Muscle of arm (tissue), 14 donors: ENCODE measurements around the gene TDRD15. TPM values are rescaled to one million over a fixed set of nuclear protein-coding genes. Genes with fewer than 3 reads are reported as not detected.
"Not testable (repeated sequence)": the region's sequence is repeated elsewhere in the genome, so short reads cannot be mapped to it uniquely, and the experiment has no call there.

Experiments used
- DNase-seq: peaks from one replicate; pipeline ENCODE4 v3.0.0-alpha.2; 2013
- long read RNA-seq, 11 donors: transcript quantifications; one replicate each; lab custom pipeline, GENCODE V29; 2026
- polyA plus RNA-seq, 12 donors: library from polyadenylated mRNA; unstranded; fragments of 120-200 nt; gene quantifications; one replicate each; pipeline ENCODE4 v1.2.1, GENCODE V29; 2013; ENCODE audit not compliant: insufficient read length in 12 of 12

Gene TDRD15
- polyA plus RNA-seq: under 1 TPM in 1 of 12 donors, not detected in 11; 0.62 TPM
- long read RNA-seq, donor 1: 0 reads
- long read RNA-seq, donor 2: 0 reads
- long read RNA-seq, donor 3: 0 reads
- long read RNA-seq, donor 4: 0 reads
- long read RNA-seq, donor 5: 0 reads
- long read RNA-seq, donor 6: 0 reads
- long read RNA-seq, donor 7: 0 reads
- long read RNA-seq, donor 8: 0 reads
- long read RNA-seq, donor 9: 0 reads
- long read RNA-seq, donor 10: 0 reads
- long read RNA-seq, donor 11: 0 reads

DNA sequence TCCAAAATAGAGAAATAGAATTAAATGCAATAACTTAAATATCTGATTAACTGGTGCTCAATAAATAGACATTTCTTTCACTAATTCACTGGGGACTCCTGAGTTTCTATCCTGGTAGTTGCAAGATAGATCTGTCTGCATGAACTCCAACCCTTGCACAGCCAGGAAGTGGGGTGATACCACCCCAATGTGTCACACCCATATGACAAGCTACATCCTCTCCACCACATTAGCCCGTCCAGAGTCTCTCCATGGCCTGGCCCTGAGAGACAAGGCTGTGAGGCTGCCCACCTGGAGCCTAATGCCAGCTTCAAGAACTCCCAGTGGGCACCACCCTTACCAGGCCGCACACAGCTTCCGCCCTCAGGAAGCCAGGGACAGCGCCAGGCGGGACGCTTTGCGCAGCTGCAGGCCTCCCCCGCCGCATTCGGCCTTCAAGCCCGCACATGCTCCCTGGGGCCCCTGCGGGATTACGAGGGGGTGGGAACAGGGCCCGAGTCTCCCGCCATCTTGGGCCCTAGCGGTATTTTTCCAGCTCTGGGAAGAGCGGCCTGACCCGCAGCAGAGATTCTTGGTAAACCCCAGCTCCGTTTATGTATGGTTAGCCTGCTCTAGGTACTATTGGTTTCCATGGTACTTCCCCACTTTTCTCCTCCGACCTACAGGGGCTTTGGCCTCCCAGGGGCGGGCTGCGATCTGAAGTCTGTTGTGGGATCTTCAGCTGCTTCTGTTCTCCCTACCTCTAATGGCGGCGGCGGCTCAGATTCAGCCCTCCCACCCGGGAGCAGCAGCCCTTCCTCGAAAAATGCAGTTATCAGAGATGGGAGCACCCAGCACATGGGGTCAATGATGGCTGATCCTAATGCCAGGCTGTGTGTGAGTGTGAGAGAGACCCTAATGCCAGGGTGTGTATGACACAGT lies at the start of gene TDRD15:
Gene TDRD15 (plus strand): TSS at position 496 of the 921 bp plus-strand sequence. CDS start 13,500 bp downstream, outside the sequence.
- DNase-seq: no peak

DNA sequence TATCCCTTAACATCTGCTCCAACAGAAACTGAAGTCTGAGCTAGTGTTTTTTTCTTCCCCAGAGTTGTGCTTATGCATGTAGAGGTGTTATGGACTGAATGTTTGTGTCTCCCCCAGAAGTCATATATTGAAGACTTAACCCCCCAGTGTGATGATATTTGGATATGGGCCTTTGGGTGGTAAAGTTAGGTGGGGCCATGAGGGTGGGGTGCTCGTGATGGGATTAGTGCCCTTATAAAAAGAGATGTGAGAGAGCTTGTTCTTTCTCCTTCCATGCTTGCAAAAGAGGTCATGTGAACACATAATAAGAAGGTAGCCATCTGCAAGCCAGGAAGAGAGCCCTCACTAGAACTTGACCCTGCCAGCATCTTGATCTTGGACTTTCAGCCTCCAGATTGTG lies 45.5 kb upstream of the TDRD15 start:
- no peak for DNase-seq

DNA sequence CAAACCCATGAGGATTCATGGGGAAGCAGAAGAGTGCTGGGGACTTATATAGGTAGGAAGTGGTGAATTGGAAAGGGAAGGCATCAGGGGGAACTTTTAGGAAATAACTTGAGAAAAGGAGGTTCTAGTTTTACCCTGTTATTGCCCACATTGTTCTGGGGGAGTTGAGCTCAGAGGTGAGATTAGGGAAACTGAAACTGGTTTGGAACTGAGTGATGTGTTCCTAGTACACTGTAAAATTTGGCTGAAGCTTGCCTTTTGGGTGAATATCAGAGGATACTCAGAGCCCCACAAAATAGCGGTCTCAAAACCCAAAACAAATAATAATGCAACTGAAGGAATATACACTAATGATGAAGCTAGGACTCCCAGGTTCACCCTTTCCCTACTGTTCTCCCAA lies 40.3 kb upstream of the TDRD15 start:
- DNase-seq: no peak

DNA sequence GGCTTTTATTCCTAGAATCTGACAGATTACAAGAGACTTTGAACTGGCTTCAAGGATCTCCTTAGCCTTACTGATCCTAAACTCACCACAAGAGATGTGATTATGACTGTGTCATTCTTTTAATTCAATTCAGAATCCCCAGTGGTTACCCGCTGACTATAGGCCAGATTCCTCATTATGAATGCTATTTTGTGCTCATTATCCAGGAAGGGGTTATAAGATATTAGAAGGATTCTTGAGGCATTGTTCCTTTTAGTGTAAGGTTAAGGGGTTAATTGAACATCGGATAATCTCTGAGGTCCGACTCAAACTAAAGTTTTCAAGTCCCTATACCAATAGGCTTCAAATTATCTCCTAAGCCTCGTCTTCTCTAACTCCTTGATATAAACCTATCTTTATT lies 39.4 kb upstream of the TDRD15 start:
- DNase-seq: no peak

DNA sequence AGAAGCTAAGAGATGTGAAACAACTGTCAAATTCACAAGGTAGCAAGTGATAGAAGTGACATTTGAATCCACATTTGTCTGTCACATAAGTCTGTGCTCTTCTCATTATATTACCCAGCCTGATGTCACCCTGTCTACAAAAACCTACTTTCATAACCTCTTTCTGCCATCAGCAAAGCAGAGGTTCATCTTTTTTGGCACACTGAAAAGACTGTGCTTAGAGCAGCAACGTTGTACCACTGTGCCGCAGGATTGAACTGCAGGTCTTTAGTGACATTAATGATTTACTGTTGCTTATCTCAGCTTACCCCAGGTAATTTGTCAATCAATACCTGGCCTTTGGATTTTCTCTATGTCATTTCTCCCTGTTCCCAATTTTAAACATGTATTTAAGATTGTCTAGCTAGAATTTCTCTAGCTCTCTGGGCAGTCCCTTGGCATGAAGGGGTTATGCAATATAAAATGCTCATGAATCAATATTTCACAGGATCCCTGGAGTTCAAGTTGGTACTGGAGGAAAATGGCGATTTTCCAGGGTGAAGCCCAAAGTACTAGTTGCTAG lies 31.4 kb upstream of the TDRD15 start:
- DNase-seq: no peak

DNA sequence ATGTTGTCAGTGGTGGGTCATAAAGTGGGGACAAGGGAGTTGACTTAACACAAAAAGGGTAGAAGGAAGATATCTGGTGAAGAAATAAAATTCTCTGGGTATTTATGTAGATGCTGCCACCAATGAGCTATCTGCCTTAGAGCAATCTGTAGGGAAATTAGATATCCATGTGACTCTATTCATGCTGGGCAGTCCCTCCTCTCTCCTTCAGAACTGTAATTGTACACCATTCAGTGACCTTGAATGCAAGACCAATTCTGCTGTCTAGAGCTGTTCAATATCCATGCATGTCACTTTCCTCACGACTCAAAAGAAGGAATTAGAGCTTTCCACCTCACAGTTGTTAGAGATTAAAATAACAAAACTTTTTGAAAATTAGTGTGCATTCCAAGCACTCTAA lies 28.6 kb upstream of the TDRD15 start:
- DNase-seq: no peak

DNA sequence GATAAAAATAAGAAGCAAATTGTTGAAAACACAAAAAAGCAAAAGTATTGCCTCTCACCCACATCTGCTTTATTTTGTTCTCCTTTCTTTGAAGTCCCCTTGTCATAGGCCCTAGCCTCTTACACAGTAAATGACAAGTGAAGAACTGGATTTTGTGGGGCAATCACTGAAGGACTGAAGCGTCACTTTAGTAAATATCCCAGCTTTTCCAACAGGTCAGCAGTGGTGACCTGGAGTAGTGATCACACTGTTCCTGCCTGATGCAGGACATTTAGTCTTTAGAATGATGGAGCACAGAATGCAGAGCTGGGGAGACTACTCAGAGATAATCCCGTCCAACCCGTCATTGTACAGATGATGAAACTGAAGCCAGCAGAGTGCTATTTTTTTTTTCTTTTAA lies 28.1 kb upstream of the TDRD15 start:
- DNase-seq: no peak

DNA sequence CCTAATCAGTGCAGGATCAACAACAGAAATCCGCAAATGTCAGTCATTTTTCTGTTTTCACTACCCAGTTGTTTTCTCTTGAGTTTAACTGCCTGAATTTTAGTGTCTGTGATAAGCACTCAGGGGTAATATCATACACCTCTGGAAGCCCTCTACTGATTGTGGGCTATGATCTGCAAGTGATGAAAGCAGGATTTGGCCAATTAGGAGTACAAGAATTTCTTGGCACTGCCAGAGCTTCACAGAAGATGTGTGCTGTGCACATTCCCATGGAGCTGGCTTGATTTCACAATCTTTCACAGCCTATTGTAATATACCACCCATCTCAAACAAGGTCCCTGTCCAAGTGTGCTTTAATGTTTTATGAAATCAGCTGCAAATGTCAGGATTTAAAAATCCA lies 27.3 kb upstream of the TDRD15 start:
- no peak for DNase-seq

DNA sequence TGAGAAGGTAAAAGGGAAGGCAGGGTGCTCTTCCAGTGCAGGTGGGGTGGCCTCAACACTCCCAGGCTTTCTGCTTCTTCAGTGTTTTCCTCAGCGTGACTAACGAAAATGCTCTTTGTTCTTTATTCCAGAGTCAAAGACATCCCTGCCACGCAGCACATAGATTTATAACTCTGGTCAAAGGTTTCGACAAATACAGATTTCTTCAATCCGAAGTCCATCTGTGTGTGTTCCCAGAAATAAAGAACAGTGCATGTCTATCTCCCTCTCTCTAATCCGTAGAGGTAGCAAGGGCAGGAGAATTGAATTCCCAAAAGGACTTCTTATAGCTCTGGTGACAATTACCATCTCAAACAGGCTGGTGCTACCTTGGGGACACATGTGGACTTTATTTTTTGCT lies 26.4 kb upstream of the TDRD15 start:
- no peak for DNase-seq

DNA sequence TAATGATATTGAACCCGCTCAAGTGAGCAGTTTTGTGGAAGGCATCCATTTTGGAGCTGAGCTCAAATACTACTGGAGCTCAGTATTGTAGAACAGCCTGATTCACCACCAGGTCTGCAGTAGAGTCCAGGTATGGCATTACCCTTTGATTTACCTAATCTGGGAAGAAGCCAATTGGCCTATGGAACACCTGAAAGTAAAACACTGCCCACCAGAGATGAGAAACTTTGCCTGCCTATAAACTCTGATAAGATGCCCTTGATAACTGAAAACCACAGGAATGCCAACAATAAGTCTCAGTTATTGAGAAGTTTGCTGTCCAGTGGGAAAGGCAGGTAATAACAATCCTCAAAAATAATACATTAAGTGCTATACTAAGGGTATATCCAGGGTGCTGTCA lies 25.5 kb upstream of the TDRD15 start:
- DNase-seq: no peak

DNA sequence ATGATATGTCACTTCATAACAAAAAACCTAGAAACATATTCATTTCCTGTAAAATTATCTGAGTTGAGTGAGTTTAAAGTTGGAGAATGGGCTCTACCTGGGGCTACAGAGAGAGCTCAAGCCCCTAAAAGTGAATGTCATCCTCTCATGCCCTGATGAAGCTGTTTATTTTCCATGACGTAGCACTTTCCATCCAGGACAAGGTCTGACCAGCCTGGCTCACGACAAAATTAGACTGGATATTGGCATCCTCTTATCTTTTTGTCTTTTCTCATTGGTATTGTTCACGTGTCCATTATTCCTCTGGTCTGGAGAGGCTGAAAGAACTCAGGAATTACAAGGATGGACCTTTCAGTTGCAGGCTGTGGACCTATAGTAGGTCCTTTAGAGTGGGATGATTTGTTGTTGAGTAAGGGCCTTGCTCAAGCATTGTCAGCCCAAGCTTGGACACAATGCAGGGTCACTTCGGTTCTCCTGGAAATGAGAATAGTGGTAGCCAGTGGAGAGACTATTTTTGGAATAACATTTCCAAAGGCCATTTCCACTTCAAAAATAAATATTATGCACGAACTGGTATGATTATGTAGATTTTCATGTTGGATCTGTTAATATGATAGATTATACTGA lies 24.4 kb upstream of the TDRD15 start:
- DNase-seq: no peak

DNA sequence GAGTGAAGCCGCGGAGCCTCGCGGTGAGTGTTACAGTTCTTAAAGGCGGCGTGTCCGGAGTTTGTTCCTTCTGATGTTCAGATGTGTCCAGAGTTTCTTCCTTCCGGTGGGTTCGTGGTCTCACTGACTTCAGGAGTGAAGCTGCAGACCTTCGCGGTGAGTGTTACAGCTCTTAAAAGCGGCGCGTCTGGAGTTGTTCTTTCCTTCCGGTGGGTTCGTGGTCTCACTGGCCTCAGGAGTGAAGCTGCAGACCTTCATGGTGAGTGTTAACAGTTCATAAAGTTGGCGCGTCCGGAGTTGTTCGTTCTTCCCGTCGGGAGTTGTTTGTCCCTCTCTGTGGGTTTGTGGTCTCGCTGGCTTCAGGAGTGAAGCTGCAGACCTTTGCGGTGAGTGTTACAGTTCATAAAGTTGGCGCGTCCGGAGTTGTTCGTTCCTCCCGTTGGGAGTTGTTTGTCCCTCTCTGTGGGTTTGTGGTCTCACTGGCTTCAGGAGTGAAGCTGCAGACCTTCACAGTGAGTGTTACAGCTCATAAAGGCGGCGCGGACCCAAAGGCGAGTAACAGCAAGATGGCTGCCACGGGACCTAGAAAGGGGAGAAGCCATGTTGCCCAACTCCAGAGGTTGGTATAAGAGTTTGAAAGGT lies 22.1 kb upstream of the TDRD15 start:
- DNase-seq: not testable (repeated sequence)

DNA sequence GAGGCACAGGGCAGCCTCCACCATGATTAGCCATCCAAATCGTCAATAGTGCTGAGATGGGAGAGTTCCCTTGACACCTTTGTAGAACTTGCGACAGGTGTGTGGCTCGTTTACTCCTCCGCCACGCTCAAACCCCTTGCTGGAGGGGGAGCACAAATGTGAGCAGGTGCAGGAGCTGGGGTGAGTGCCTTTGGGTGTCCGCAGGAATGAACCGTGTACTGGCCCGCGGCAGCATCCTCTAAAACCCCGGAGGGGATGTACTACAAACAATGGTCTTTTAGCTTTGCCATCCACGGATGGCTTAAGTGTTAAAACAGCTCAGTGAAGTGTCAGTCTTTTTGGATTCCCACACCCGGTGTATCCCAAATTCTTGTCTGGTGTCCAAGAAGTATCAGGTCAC lies 21.4 kb upstream of the TDRD15 start:
- no peak for DNase-seq

DNA sequence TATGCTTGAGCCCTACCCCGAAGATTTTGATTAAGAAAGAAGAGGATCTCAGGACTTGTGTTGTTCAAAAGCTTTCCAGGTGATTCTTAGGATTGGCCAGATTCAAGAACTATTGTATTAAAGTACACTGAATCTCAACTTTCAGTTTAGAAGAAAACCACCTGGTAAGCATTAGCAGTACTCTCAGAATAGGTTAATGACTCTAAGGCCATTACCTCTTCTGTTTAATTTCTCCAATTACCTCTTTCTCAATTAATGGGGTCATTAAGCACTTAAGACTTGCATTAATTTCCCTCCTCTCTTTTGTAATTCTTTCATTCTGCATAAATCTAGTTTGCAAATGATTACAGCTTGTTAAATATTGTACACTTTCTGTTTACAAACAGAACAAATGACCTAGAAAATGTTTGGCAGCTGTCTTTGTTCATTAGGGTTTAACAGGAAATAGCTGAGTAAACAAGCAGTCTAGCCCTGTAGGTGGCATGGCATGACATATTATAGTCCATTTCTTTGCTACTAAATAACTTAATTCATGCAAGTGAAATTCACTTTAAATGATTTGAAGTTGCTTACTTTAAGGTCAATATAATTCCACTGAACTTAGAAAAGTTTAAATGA lies 20.4 kb upstream of the TDRD15 start:
- no peak for DNase-seq

DNA sequence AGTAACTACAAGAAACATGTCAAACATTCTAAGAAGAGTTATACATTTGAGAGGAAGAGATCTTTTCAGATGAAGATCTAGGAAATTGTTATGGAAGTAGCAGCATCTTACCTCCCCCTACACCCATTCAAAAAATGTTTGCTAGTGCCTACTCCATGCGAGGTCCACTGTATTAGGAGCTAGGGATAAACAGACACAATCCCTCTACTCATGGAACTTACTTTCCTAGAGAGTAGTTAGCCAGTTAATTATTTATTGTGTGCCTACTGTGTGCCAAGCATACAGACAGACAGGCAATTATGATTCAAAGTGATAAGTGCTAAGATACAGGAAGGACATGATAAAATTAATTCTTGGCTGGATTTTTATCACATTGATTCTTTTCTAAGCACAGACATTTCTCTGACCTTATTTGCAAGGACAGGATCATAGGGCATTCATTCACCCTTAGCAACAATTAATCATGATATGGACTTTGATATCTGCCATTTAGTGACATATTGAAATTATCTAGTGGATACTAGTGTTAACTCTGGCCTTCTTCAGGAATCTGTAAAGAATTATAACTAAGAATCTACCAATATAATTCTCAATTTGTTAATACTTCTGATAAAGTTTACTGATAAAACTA lies 19.6 kb upstream of the TDRD15 start:
- DNase-seq: no peak

DNA sequence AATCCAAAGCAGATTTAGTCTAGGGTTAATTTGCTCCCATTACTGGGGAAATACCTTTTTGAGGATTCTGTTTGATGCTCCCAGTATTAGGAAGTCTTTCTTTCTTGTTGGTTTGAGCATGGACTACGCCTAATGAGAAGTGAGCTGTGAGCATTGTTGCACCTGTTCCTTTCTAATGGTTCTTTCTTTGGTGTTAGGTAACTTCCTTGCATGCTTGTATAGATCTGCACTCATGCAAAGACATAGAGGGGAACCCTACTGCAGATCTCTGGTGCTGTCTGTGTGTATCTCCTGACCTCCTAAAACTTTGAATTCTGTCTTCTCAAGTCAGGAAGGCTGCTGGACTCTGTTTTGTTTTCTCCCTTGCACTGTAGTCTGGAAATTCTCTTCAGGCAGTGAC lies 12.8 kb upstream of the TDRD15 start:
- DNase-seq: no peak

DNA sequence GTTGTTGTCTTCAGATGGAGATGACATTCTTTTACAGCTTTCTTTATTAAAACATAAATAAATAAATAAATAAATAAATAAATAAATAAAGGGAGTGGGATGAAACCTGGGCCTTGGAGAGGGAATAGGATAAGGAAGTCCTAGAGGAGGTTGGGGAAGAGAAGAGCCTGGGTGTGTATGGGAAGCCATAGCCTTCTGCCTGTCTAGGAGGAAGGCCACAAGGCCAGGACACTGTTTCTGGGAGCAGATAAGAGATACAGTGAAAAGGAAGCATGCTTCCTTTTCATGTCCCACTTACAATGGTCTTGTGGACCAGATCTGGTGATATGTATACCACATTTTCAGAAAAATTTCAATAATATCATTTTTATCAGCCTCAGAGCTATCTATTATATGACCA lies 6.1 kb upstream of the TDRD15 start:
- no peak for DNase-seq

DNA sequence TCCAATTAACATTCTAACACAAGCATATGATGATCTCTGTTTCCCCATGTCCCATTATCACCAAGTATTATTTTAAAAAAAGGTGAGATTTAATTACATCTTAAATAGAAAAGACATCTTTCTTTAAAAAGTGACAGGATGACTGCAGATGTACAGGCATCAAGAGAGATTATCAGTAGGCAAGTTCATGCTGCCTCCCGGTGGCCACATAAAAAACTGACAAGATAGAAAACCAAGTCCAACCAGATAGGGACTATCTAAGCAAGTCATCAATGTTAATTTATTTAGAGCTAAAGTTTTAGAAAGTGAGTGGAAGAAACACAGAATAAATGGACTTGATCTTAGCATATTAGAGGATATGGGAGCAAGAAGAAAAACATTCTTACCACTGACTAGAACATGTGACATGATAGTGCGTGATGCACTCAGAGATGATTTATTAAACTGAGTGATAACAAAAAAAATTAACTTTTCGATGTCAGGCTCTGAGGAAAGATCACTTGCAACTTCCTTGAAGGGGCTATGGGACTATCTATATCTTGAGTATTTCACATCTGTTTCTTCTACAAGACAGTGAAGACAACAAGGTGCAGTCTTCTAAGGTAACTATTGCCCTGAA lies 5.4 kb upstream of the TDRD15 start:
- DNase-seq: peak; percentile 22

DNA sequence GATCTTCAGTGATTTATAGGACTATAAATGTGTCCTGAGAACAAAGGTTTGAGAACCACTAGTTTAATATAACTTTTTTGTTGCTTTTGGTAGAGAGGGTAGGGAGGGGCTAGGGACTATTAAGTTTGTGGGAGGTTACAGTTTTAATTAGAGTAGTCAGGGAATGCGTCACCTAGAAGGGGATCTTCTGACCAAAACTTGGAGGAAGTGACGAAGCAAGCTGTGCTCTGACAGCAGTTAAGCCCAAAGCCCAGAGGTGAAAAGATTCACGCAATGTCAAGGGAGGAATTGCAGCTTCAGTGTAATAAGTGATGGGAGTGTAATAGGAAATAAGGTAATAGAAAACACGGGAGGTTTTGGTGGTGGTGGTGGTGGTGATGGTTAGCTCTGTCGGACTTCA lies 8.1 kb downstream of the TDRD15 start:
- DNase-seq: no peak

DNA sequence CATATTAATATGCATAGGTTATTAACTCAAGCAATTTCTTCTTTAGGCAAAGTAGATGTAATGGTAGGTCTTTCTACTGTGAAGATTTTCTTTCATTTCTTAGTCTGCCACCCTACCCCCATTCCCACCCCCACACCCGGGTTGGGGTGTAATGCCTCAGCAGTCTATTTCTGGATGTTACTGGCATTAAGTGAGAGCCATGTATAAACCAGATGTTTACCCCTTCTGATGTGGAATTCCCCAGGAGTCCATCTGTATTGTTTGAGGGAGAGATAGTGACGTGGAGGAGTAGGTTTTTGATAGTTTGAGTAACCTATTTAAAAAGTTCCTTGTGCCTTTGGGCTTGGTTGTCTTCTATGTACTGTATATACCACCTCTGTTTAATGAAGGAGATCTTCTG lies 11.8 kb downstream of the TDRD15 start:
- DNase-seq: no peak

DNA sequence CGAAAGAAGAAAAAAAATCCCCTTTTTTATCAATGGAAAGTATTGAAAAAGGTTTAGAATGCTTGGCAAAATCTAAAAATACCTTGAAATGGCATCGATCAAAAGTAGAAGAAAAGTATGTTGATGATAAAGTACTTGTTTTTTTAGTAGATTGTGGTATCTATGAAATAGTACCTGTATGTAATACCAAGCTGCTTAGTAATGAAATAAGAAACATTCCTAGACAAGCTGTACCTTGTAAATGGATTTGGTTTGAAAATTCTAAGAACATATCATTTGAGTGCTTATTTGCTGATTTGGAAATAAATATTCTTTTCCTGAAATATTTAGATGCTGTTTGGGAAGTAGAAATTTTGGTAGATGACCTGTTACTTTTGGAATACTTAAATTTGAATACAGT lies 18.4 kb downstream of the TDRD15 start:
- DNase-seq: no peak
